Measurements from ENCODE around the gene MEI1. TPM values are rescaled to one million over a fixed set of nuclear protein-coding genes. Genes with fewer than 3 reads are reported as not detected.

The MEI1 gene
- total RNA-seq, 1 donor from 2014 or later: 0.64 TPM

- Mint-ChIP-seq H3K4me1 (ENCODE audit: low read depth, unreplicated experiment) (peaks cover 4% of the 10 kb centered on the region), H3K27ac (ENCODE audit: unreplicated experiment) (peak overlapping the region; percentile 84), H3K36me3 (ENCODE audit: low read depth, unreplicated experiment) (no peaks in the 10 kb centered on the region), H3K4me3 (ENCODE audit: unreplicated experiment) (peak overlapping the region; percentile 65), H3K27me3 (ENCODE audit: low read depth, unreplicated experiment) (peaks cover 3% of the 10 kb centered on the region), H3K9me3 (ENCODE audit: unreplicated experiment) (no peaks in the 10 kb centered on the region)
- no peak for TF ChIP-seq EZH2 (IDR thresholded peaks at IDR 0.05; ENCODE audit: insufficient read depth, low read length)
- TF ChIP-seq CTCF (IDR thresholded peaks at IDR 0.05; ENCODE audit: insufficient read depth, low read depth, low read length): peak; percentile 84
- DNase-seq (ENCODE audit: low read depth) (peak; percentile 62), FAIRE-seq (no peak)
- Histone ChIP-seq H3K4me1 (ENCODE audit: insufficient read depth, low read length) (peaks cover 15% of the 10 kb centered on the region), H3K9me3 (ENCODE audit: insufficient read depth, low read depth, low read length) (no peaks in the 10 kb centered on the region), H3K4me3 (ENCODE audit: insufficient read depth, low read depth, low read length) (no peak overlapping the region), H2AFZ (ENCODE audit: low read depth, low read length) (peak overlapping the region; percentile 84), H3K36me3 (ENCODE audit: insufficient read depth, low read length) (no peaks in the 10 kb centered on the region), H3K4me2 (ENCODE audit: low read length) (peak overlapping the region; percentile 77), H4K20me1 (ENCODE audit: insufficient read depth, low read length) (no peaks in the 10 kb centered on the region), H3K27me3 (ENCODE audit: insufficient read depth, low read length) (no peaks in the 10 kb centered on the region), H3K9ac (ENCODE audit: low read length) (peak overlapping the region; percentile 29), H3K79me2 (ENCODE audit: insufficient read depth, low read length) (no peaks in the 10 kb centered on the region), H3K27ac (ENCODE audit: low read depth, low read length) (peak overlapping the region; percentile 8)
Measured at GRCh38 chr22:41697126-41697775, 2.1 kb upstream of the MEI1 start.

GRCh38 chr22:41700108-41700364 lies 733 bp downstream of the MEI1 start:
- no peak for DNase-seq (ENCODE audit: low read depth)
- no peak for TF ChIP-seq CTCF (IDR thresholded peaks at IDR 0.05; ENCODE audit: insufficient read depth, low read depth, low read length)
- no peak for TF ChIP-seq EZH2 (IDR thresholded peaks at IDR 0.05; ENCODE audit: insufficient read depth, low read length)
- Mint-ChIP-seq H3K36me3 (ENCODE audit: low read depth, unreplicated experiment) (peaks cover 2% of the 10 kb centered on the region), H3K9me3 (ENCODE audit: unreplicated experiment) (no peaks in the 10 kb centered on the region), H3K27me3 (ENCODE audit: low read depth, unreplicated experiment) (peaks cover 3% of the 10 kb centered on the region), H3K4me3 (ENCODE audit: unreplicated experiment) (no peak overlapping the region), H3K27ac (ENCODE audit: unreplicated experiment) (no peak overlapping the region), H3K4me1 (ENCODE audit: low read depth, unreplicated experiment) (peaks cover 4% of the 10 kb centered on the region)
- no peak for FAIRE-seq
- H3K9me3 ChIP-seq (ENCODE audit: insufficient read depth, low read depth, low read length): no peaks in the 10 kb centered on the region
- H3K4me1 ChIP-seq (ENCODE audit: insufficient read depth, low read length): peaks cover 15% of the 10 kb centered on the region
- H2AFZ ChIP-seq (ENCODE audit: low read depth, low read length): no peak overlapping the region
- H3K79me2 ChIP-seq (ENCODE audit: insufficient read depth, low read length): no peaks in the 10 kb centered on the region
- no peak overlapping the region for H3K27ac ChIP-seq (ENCODE audit: low read depth, low read length)
- H4K20me1 ChIP-seq (ENCODE audit: insufficient read depth, low read length): no peaks in the 10 kb centered on the region
- H3K36me3 ChIP-seq (ENCODE audit: insufficient read depth, low read length): no peaks in the 10 kb centered on the region
- no peak overlapping the region for H3K9ac ChIP-seq (ENCODE audit: low read length)
- H3K27me3 ChIP-seq (ENCODE audit: insufficient read depth, low read length): no peaks in the 10 kb centered on the region
- H3K4me3 ChIP-seq (ENCODE audit: insufficient read depth, low read depth, low read length): no peak overlapping the region
- H3K4me2 ChIP-seq (ENCODE audit: low read length): no peak overlapping the region

- DNase-seq (ENCODE audit: low read depth) (no peak), FAIRE-seq (no peak)
- no peaks in the 10 kb centered on the region for H3K79me2 ChIP-seq (ENCODE audit: insufficient read depth, low read length)
- no peaks in the 10 kb centered on the region for H3K27me3 ChIP-seq (ENCODE audit: insufficient read depth, low read length)
- no peaks in the 10 kb centered on the region for H3K4me1 Mint-ChIP-seq (ENCODE audit: low read depth, unreplicated experiment)
- H3K27ac Mint-ChIP-seq (ENCODE audit: unreplicated experiment): no peak overlapping the region
- peaks cover 3% of the 10 kb centered on the region for H3K27me3 Mint-ChIP-seq (ENCODE audit: low read depth, unreplicated experiment)
- no peaks in the 10 kb centered on the region for H3K9me3 ChIP-seq (ENCODE audit: insufficient read depth, low read depth, low read length)
- no peak for TF ChIP-seq EZH2 (IDR thresholded peaks at IDR 0.05; ENCODE audit: insufficient read depth, low read length)
- no peak for TF ChIP-seq CTCF (IDR thresholded peaks at IDR 0.05; ENCODE audit: insufficient read depth, low read depth, low read length)
- no peaks in the 10 kb centered on the region for H3K9me3 Mint-ChIP-seq (ENCODE audit: unreplicated experiment)
- no peak overlapping the region for H3K4me3 Mint-ChIP-seq (ENCODE audit: unreplicated experiment)
- no peak overlapping the region for H3K27ac ChIP-seq (ENCODE audit: low read depth, low read length)
- H3K9ac ChIP-seq (ENCODE audit: low read length): no peak overlapping the region
- peaks cover 2% of the 10 kb centered on the region for H3K36me3 Mint-ChIP-seq (ENCODE audit: low read depth, unreplicated experiment)
- peaks cover 5% of the 10 kb centered on the region for H3K4me1 ChIP-seq (ENCODE audit: insufficient read depth, low read length)
- no peak overlapping the region for H2AFZ ChIP-seq (ENCODE audit: low read depth, low read length)
- H4K20me1 ChIP-seq (ENCODE audit: insufficient read depth, low read length): no peaks in the 10 kb centered on the region
- H3K4me3 ChIP-seq (ENCODE audit: insufficient read depth, low read depth, low read length): no peak overlapping the region
- no peak overlapping the region for H3K4me2 ChIP-seq (ENCODE audit: low read length)
- H3K36me3 ChIP-seq (ENCODE audit: insufficient read depth, low read length): no peaks in the 10 kb centered on the region
Measured at GRCh38 chr22:41702763-41703162, 3.5 kb downstream of the MEI1 start.
